Thyroid gland (tissue), 4 donors: ENCODE data around the gene GLRA3. TPM values are rescaled to one million over a fixed set of nuclear protein-coding genes. Genes with fewer than 3 reads are reported as not detected.

Source experiments
- DNase-seq, 2 donors: peaks; one replicate each; pipeline ENCODE4 v3.0.0-alpha.2; 2019
- H3K27ac ChIP-seq, 3 donors: fragments of 200-600 bp; sonication (generic); 1 replicate in 2 of 3; 2 replicates in 1 of 3; pipeline ENCODE4 v1.5.1; 2016 to 2019; ENCODE audit warnings: mild to moderate bottlenecking in 1 of 3, moderate library complexity in 1 of 3
- H3K27me3 ChIP-seq: fragments of 200-600 bp; sonication (generic); one replicate; pipeline ENCODE4 v1.5.1; 2019
- H3K36me3 ChIP-seq, 2 donors: fragments of 200-600 bp; sonication (generic); one replicate each; pipeline ENCODE4 v1.5.1; 2016 to 2019
- H3K4me1 ChIP-seq, 2 donors: fragments of 200-600 bp; sonication (generic); one replicate each; pipeline ENCODE4 v1.5.1; 2017 to 2019
- H3K4me3 ChIP-seq, 3 donors: fragments of 200-600 bp; sonication (generic); replicated peaks in 1 of 3; 1 replicate in 2 of 3; 2 replicates in 1 of 3; pipeline ENCODE4 v1.5.1; 2016; ENCODE audit warnings: mild to moderate bottlenecking in 1 of 3
- H3K9me3 ChIP-seq: fragments of 200-600 bp; sonication (generic); one replicate; pipeline ENCODE4 v1.5.1; 2017
- POLR2A ChIP-seq, 2 donors: fragments of 450-650 bp; IDR thresholded peaks; one replicate each; pipeline ENCODE4 v1.6.1; 2017; ENCODE audit warnings: antibody characterized with exemption in 2 of 2, mild to moderate bottlenecking in 2 of 2, moderate library complexity in 1 of 2
- WGBS, 2 donors: methylation state at CpG; one replicate each; pipeline ENCODE4 v1.1.5; 2017; 5-methylcytosine and 5-hydroxymethylcytosine counted together
- intact Hi-C: fragments of 100-400 bp; cut with DNase I; formaldehyde crosslinking; loops from one replicate; pipeline ENCODE4 v1.15.1; 2023
- total RNA-seq, 4 donors: library from RNA; depleted of rRNA; stranded (reverse); fragments of >200 nt; gene quantifications; one replicate each; pipeline ENCODE4 v1.2.3, GENCODE V29; 2016
- TF ChIP-seq, protein P1 (sequence below), 6 experiments: fragments of 200-600 bp in 3 of 6; fragments of 450-650 bp in 3 of 6; sonication (generic) in 3 of 6; IDR thresholded peaks; one replicate each; pipeline ENCODE4 v1.5.1; 2016 to 2019; ENCODE audit warnings: antibody characterized with exemption in 6 of 6, mild to moderate bottlenecking in 2 of 6, inconsistent platforms in 1 of 6, moderate library complexity in 1 of 6

The GLRA3 gene
- total RNA-seq, 4 donors from 2014 or later, result not detected

DNA sequence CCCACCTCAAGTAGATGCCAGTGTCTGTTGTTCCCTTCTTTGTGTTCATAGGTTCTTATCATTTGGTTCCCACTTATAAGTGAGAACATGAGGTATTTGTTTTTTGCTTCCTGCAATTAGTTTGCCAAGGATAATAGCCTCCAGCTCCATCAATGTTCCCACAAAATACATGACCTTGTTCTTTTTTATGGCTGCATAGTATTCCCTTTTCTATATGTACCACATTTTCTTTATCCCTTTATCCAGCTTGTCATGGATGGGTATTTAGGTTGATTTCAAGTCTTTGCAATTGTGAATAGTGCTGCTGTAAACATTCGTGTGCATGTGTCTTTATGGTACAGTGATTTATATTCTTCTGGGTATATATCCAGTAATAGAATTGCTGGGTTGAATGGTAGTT is 138.4 kb downstream of the GLRA3 start:
- WGBS, 2 donors, result 88 to 94% methylated on average over 1 of the region's 1 CpG
- no peak overlapping the region for H3K4me3 ChIP-seq
- TF ChIP-seq, protein P1, sequence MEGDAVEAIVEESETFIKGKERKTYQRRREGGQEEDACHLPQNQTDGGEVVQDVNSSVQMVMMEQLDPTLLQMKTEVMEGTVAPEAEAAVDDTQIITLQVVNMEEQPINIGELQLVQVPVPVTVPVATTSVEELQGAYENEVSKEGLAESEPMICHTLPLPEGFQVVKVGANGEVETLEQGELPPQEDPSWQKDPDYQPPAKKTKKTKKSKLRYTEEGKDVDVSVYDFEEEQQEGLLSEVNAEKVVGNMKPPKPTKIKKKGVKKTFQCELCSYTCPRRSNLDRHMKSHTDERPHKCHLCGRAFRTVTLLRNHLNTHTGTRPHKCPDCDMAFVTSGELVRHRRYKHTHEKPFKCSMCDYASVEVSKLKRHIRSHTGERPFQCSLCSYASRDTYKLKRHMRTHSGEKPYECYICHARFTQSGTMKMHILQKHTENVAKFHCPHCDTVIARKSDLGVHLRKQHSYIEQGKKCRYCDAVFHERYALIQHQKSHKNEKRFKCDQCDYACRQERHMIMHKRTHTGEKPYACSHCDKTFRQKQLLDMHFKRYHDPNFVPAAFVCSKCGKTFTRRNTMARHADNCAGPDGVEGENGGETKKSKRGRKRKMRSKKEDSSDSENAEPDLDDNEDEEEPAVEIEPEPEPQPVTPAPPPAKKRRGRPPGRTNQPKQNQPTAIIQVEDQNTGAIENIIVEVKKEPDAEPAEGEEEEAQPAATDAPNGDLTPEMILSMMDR (IDR thresholded peaks at IDR 0.05), result no peak
- TF ChIP-seq POLR2A (IDR thresholded peaks at IDR 0.05), result no peak
- no peaks in the 10 kb centered on the region for H3K27me3 ChIP-seq
- H3K4me1 ChIP-seq, result no peaks in the 10 kb centered on the region
- DNase-seq, result no peak
- H3K9me3 ChIP-seq, result no peaks in the 10 kb centered on the region
- H3K36me3 ChIP-seq, result no peaks in the 10 kb centered on the region
- intact Hi-C loops, result no loop called here
- no peak overlapping the region for H3K27ac ChIP-seq

DNA sequence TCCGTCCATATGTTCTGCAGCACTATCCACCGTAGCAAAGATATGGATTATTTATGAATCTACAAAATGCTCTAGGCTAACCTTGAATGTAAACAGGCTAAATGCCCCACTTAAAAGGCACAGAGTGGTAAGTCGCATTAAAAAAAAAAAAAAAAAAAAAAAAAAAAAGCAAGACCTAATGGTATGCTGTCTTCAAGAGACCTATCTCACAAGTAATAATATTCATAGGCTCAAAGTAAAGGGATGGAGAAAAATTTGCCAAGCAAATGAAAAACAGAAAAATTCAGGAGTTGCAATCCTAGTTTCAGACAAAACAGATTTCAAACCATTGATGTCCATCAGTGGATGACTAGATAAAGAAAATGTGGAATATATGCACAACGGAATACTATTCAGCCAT is 139.4 kb downstream of the GLRA3 start:
- WGBS, 2 donors, result 60 to 71% methylated on average over 4 of the region's 4 CpGs
- Histone ChIP-seq H3K9me3 (no peaks in the 10 kb centered on the region), H3K27me3 (no peaks in the 10 kb centered on the region), H3K4me3 (no peak overlapping the region), H3K27ac (no peak overlapping the region), H3K36me3 (no peaks in the 10 kb centered on the region), H3K4me1 (no peaks in the 10 kb centered on the region)
- no peak for DNase-seq
- intact Hi-C loops, result no loop called here
- TF ChIP-seq POLR2A (IDR thresholded peaks at IDR 0.05), result no peak

DNA sequence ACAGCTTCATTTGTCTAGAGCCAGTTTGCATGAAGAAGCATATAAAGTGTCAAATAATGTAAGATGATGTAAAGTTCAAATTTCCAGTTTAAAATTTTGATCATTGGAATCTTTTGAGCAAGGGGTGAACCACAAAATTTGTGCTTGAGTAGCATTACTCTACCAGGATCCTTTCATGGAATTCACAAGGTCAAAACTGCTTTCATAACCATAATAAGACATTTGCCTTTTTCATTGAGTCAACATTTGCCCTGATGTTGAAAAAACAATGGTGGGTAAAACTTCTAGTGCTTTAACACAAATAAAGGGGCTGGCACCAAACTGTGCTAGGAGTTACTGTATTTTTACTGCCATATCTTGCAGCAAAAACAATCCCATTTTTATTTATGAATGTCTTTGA is 142.2 kb downstream of the GLRA3 start:
- no peaks in the 10 kb centered on the region for H3K4me1 ChIP-seq
- H3K4me3 ChIP-seq, result no peak overlapping the region
- H3K27ac ChIP-seq, result no peak overlapping the region
- TF ChIP-seq POLR2A (IDR thresholded peaks at IDR 0.05), result no peak
- TF ChIP-seq, protein P1 (IDR thresholded peaks at IDR 0.05), result no peak
- no peak for DNase-seq
- intact Hi-C loops, result no loop called here
- no peaks in the 10 kb centered on the region for H3K9me3 ChIP-seq
- H3K36me3 ChIP-seq, result no peaks in the 10 kb centered on the region
- H3K27me3 ChIP-seq, result no peaks in the 10 kb centered on the region

DNA sequence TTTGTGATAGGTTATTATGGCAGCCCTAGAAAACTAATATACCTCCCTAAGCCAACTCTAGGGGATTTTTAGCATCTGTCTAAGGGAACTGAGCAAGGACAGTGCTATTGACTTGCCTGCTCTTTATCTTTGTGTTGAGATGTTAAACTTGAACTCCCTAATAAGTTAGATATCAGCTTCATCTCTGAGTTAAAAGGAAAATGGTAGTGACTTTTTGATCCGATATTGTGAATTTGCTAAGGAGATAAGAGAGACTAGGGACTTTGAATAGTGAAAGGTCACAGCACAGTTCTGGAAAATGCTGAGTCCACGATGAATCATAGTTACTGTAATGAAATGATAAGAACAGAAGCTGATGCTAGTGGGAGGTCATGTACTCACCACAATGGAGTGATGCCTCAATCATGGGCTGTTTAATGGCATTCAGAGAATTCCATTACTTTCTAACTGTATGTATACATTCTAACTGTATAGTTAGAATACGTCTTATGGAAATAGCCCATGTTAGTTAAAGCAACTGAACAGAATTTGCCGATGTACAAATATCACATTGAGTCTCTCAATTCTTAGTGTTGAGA is 147.2 kb downstream of the GLRA3 start:
- Histone ChIP-seq H3K36me3 (no peaks in the 10 kb centered on the region), H3K27ac (no peak overlapping the region), H3K9me3 (no peaks in the 10 kb centered on the region), H3K27me3 (no peaks in the 10 kb centered on the region), H3K4me3 (no peak overlapping the region), H3K4me1 (no peaks in the 10 kb centered on the region)
- DNase-seq, result no peak
- WGBS, 2 donors, result 81 to 90% methylated on average over 4 of the region's 4 CpGs
- no peak for TF ChIP-seq POLR2A (IDR thresholded peaks at IDR 0.05)
- TF ChIP-seq, protein P1 (IDR thresholded peaks at IDR 0.05), result no peak
- intact Hi-C loops, result no loop called here

DNA sequence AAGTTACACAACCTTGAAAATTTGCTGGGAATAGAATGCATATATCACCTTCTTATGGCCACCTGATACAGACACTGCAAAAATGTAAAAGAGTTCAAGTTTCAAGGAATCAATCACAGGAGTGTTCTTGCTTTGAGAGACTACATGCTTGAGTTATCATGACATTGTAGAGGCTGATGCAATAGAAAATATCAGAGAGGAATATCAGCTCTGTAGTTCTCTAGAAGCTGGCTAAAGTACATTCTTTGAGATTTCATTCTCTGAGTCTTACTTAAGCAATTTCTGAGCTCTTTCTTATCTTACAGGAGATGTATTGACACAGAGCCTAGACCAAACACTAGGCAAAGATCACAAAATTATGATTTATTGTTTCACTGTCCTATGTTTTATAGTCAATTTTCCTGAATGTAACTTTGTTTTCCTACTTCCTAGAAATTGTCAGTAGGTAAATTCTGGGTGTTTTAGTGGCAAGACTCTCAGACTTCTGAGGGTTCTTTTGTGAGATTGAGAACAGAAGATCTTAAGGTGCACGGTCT is 154.7 kb downstream of the GLRA3 start:
- intact Hi-C loops, result no loop called here
- H3K27ac ChIP-seq, result no peak overlapping the region
- no peaks in the 10 kb centered on the region for H3K9me3 ChIP-seq
- no peak for TF ChIP-seq POLR2A (IDR thresholded peaks at IDR 0.05)
- TF ChIP-seq, protein P1 (IDR thresholded peaks at IDR 0.05), result no peak
- no peak for DNase-seq
- no peaks in the 10 kb centered on the region for H3K36me3 ChIP-seq
- no peaks in the 10 kb centered on the region for H3K4me1 ChIP-seq
- no peak overlapping the region for H3K4me3 ChIP-seq
- 93% methylated on average over 1 of the region's 1 CpG for WGBS, 2 donors
- H3K27me3 ChIP-seq, result no peaks in the 10 kb centered on the region
